NCI-H2107 (cell line): Measurements from ENCODE around the gene SUN2.
A peak's percentile ranks its signal among the peaks of the same experiment; 100 is the strongest.

Source experiments
- DNase-seq: peaks from one replicate; lab custom pipeline; 2025; lab: John Stamatoyannopoulos, UW

SUN2 gene

GRCh38 chr22:38734421-38735100, 21.2 kb downstream of the SUN2 start:
- DNase-seq = no peak

- peak; percentile 38 for DNase-seq
Measured at GRCh38 chr22:38733724-38734381, 21.9 kb downstream of the SUN2 start.

GRCh38 chr22:38733329-38733723, 22.5 kb downstream of the SUN2 start:
- no peak for DNase-seq

GRCh38 chr22:38732251-38732815, 23.5 kb downstream of the SUN2 start:
- DNase-seq = no peak

- DNase-seq = no peak
Measured at GRCh38 chr22:38731703-38732161, 24.1 kb downstream of the SUN2 start.

GRCh38 chr22:38730411-38730871, 25.4 kb downstream of the SUN2 start:
- DNase-seq = no peak

- no peak for DNase-seq
Measured at GRCh38 chr22:38729946-38730345, 25.9 kb downstream of the SUN2 start.

GRCh38 chr22:38728871-38729796, 26.7 kb downstream of the SUN2 start:
- DNase-seq = no peak

GRCh38 chr22:38727530-38728451, 28.0 kb downstream of the SUN2 start:
- no peak for DNase-seq

GRCh38 chr22:38727123-38727522, 28.7 kb downstream of the SUN2 start:
- DNase-seq = no peak

- DNase-seq = no peak
Measured at GRCh38 chr22:38725900-38726655, 29.7 kb downstream of the SUN2 start.

- no peak for DNase-seq
Measured at GRCh38 chr22:38724926-38725571, 30.7 kb downstream of the SUN2 start.

GRCh38 chr22:38724176-38724575, 31.6 kb downstream of the SUN2 start:
- no peak for DNase-seq

- DNase-seq = no peak
Measured at GRCh38 chr22:38721551-38721950, 34.2 kb downstream of the SUN2 start.

GRCh38 chr22:38720350-38720749, 35.4 kb downstream of the SUN2 start:
- DNase-seq = no peak

GRCh38 chr22:38719196-38719595, 36.6 kb downstream of the SUN2 start:
- DNase-seq = no peak

GRCh38 chr22:38718414-38718813, 37.4 kb downstream of the SUN2 start:
- DNase-seq = no peak

- DNase-seq = no peak
Measured at GRCh38 chr22:38717244-38717643, 38.6 kb downstream of the SUN2 start.

- no peak for DNase-seq
Measured at GRCh38 chr22:38716826-38717225, 39.0 kb downstream of the SUN2 start.

GRCh38 chr22:38716271-38716670, 39.5 kb downstream of the SUN2 start:
- DNase-seq = no peak
